Measurements from ENCODE around the gene DNM2. TPM values are rescaled to one million over a fixed set of nuclear protein-coding genes. Genes with fewer than 3 reads are reported as not detected.

DNM2 gene
- total and polyA plus RNA-seq, 12 donors = 78.9 to 206 (median 131) TPM

GRCh38 chr19:10701955-10702525 lies 15.8 kb upstream of the DNM2 start:
- 5 to 10% methylated on average over 24 of the region's 24 CpGs for WGBS, 2 donors
- ATAC-seq = peak; percentile 21 to 66 (median 50)
- no peaks in the 10 kb centered on the region for H3K9me3 ChIP-seq
- H3K4me1 ChIP-seq = peaks cover 0 to 19% (median 13%) of the 10 kb centered on the region in 9 donors
- peaks cover 0 to 9% (median 0%) of the 10 kb centered on the region in 9 donors for H3K36me3 ChIP-seq
- H3K27ac ChIP-seq = peak overlapping the region in 7 of 10 donors; percentile 66 to 81 (median 78)
- TF ChIP-seq CTCF (IDR thresholded peaks at IDR 0.05) = peak in 1 of 9 donors; percentile 31
- peak overlapping the region; percentile 69 to 100 (median 81) for H3K4me3 ChIP-seq
- DNase-seq = no peak
- H3K27me3 ChIP-seq = no peaks in the 10 kb centered on the region
- intact Hi-C loops (cut with DNase I) = loop anchor here in 3 of 10 donors (1.0 to 2.0 kb wide), 2 partner anchors 49 to 121 kb away; no protein-coding TSS in a partner anchor

- no peak for TF ChIP-seq CTCF (IDR thresholded peaks at IDR 0.05)
- Histone ChIP-seq H3K4me1 (peaks cover 0 to 7% (median 5%) of the 10 kb centered on the region in 9 donors), H3K27me3 (no peaks in the 10 kb centered on the region), H3K36me3 (peaks cover 0 to 45% (median 4%) of the 10 kb centered on the region in 9 donors), H3K4me3 (no peak overlapping the region), H3K9me3 (no peaks in the 10 kb centered on the region), H3K27ac (no peak overlapping the region)
- ATAC-seq (no peak), DNase-seq (no peak)
- intact Hi-C loops (cut with DNase I) = no loop called here
- 88% methylated on average over 12 of the region's 12 CpGs for WGBS, 2 donors
Observed at GRCh38 chr19:10706990-10707389, 10.9 kb upstream of the DNM2 start.

- TF ChIP-seq CTCF (IDR thresholded peaks at IDR 0.05) = no peak
- Histone ChIP-seq H3K9me3 (no peaks in the 10 kb centered on the region), H3K27ac (no peak overlapping the region), H3K4me3 (no peak overlapping the region), H3K36me3 (peaks cover 0 to 47% (median 4%) of the 10 kb centered on the region in 9 donors), H3K27me3 (no peaks in the 10 kb centered on the region), H3K4me1 (peaks cover 0 to 2% (median under 1%) of the 10 kb centered on the region in 9 donors)
- intact Hi-C loops (cut with DNase I) = no loop called here
- no peak for ATAC-seq
- no peak for DNase-seq
- 97% methylated on average over 16 of the region's 16 CpGs for WGBS, 2 donors
Observed at GRCh38 chr19:10707440-10707839, 10.4 kb upstream of the DNM2 start.

- 93 to 95% methylated on average over 7 of the region's 7 CpGs for WGBS, 2 donors
- no peaks in the 10 kb centered on the region for H3K27me3 ChIP-seq
- no peak overlapping the region for H3K4me3 ChIP-seq
- no peaks in the 10 kb centered on the region for H3K9me3 ChIP-seq
- DNase-seq = no peak
- H3K4me1 ChIP-seq = no peaks in the 10 kb centered on the region
- no peak overlapping the region for H3K27ac ChIP-seq
- intact Hi-C loops (cut with DNase I) = no loop called here
- TF ChIP-seq CTCF (IDR thresholded peaks at IDR 0.05) = no peak
- no peak for ATAC-seq
- H3K36me3 ChIP-seq = peaks cover 0 to 56% (median 4%) of the 10 kb centered on the region in 9 donors
Observed at GRCh38 chr19:10708291-10708690, 9.6 kb upstream of the DNM2 start.

All from heart right ventricle (tissue), 16 donors.